GM12878 (cell line): ENCODE results near the gene DNAJC7. TPM values are rescaled to one million over a fixed set of nuclear protein-coding genes. Genes with fewer than 3 reads are reported as not detected.
A peak's percentile ranks its signal among the peaks of the same experiment; 100 is the strongest.

Experiments used
- ATAC-seq: fragments of 200-7000 bp; cut with Tn5 transposase; 3 replicates; pipeline ENCODE4 v1.9.1; 2020; ENCODE audit warnings: mild to moderate bottlenecking, moderate library complexity
- BruUV-seq: library from RNA; stranded (reverse); fragments of 400-500 nt; replicated peaks from 2 replicates; lab custom pipeline; 2021; lab: Mats Ljungman, UMichigan
- CTCF ChIA-PET: fragments of 300-600 bp; sonication (Branson Sonifier 250); formaldehyde crosslinking; extraction: SDS; loops from one replicate; lab custom pipeline; 2021; ENCODE audit warnings: inconsistent platforms; lab: Yijun Ruan, JAX
- POLR2A ChIA-PET: fragments of 350-600 bp; formaldehyde crosslinking; extraction: SDS; loops from one replicate; lab custom pipeline; 2021; ENCODE audit warnings: inconsistent platforms; lab: Charles Lee
- RAD21 ChIA-PET: fragments of 300-600 bp; sonication (Branson Sonifier 250); formaldehyde crosslinking; loops from one replicate; lab custom pipeline; 2023; ENCODE audit warnings: antibody characterized with exemption; ENCODE audit not compliant: unreplicated experiment; lab: Charles Lee
- SMC1A ChIA-PET: fragments of 300-600 bp; sonication (Branson Sonifier 250); formaldehyde crosslinking; loops from one replicate; lab custom pipeline; 2023; ENCODE audit not compliant: unreplicated experiment, uncharacterized antibody; lab: Charles Lee
- DNase-seq: peaks from one replicate; pipeline ENCODE4 v3.0.0-alpha.2; 2011; ENCODE audit warnings: low read depth, low spot score
- FAIRE-seq: peaks from 3 replicates; lab custom pipeline; 2011; peaks lifted over from hg19 to GRCh38; lab: Jason Lieb, UNC
- H2AFZ ChIP-seq: 2 replicates; pipeline ENCODE4 v1.6.0; 2011; ENCODE audit warnings: low read depth, low read length, control low read depth; ENCODE audit not compliant: control insufficient read depth
- H3K27ac ChIP-seq: 2 replicates; pipeline ENCODE4 v1.5.1; 2011; ENCODE audit warnings: control low read depth; ENCODE audit not compliant: control insufficient read depth, insufficient read depth
- H3K27me3 ChIP-seq, 2 experiments: replicated peaks in 1 of 2; 2 replicates each; pipeline versions ENCODE4 v1.6.0 to v1.6.1; 2011; ENCODE audit warnings: low read length in 1 of 2; ENCODE audit not compliant: control insufficient read depth in 2 of 2, insufficient read depth in 2 of 2
- H3K36me3 ChIP-seq, 2 experiments: 2 replicates each; pipeline ENCODE4 v1.5.1; 2011; ENCODE audit warnings: low read length in 1 of 2; ENCODE audit not compliant: control insufficient read depth in 2 of 2, insufficient read depth in 2 of 2
- H3K4me1 ChIP-seq: 2 replicates; pipeline ENCODE4 v1.6.1; 2011; ENCODE audit warnings: mild to moderate bottlenecking, low read length, moderate library complexity, mixed read lengths; ENCODE audit not compliant: control insufficient read depth, insufficient read depth
- H3K4me2 ChIP-seq: 2 replicates; pipeline ENCODE4 v1.6.0; 2011; ENCODE audit warnings: control low read depth; ENCODE audit not compliant: control insufficient read depth, insufficient read depth
- H3K4me3 ChIP-seq: fragments of 200-600 bp; sonication (generic); 2 replicates; pipeline ENCODE4 v1.5.1; 2016
- H3K79me2 ChIP-seq: 2 replicates; pipeline ENCODE4 v1.6.0; 2011; ENCODE audit warnings: low read length; ENCODE audit not compliant: control insufficient read depth, insufficient read depth
- H3K9ac ChIP-seq: 2 replicates; pipeline ENCODE4 v1.8.0; 2011; ENCODE audit warnings: low read length, control low read depth, mixed read lengths; ENCODE audit not compliant: control insufficient read depth, insufficient read depth
- H3K9me3 ChIP-seq: replicated peaks from 3 replicates; pipeline ENCODE4 v1.5.1; 2011; ENCODE audit warnings: mild to moderate bottlenecking, low read length; ENCODE audit not compliant: control insufficient read depth, insufficient read depth
- H4K20me1 ChIP-seq: 2 replicates; pipeline ENCODE4 v1.6.0; 2011; ENCODE audit not compliant: control insufficient read depth, insufficient read depth
- CBX5 ChIP-seq: sonication (generic); IDR thresholded peaks from 2 replicates; pipeline ENCODE4 v1.6.1; 2016; ENCODE audit warnings: low read depth, moderate library complexity, mild to moderate bottlenecking, inconsistent platforms
- CHD2 ChIP-seq: IDR thresholded peaks from 2 replicates; pipeline ENCODE4 v1.6.1; 2011; ENCODE audit warnings: low read depth, low read length, improper control_type of control experiment, borderline replicate concordance
- DPF2 ChIP-seq: fragments of 450-650 bp; IDR thresholded peaks from 2 replicates; pipeline ENCODE4 v1.6.1; 2017; ENCODE audit warnings: mild to moderate bottlenecking
- EGR1 ChIP-seq, 2 experiments: IDR thresholded peaks; 1 replicate in 1 of 2; 2 replicates in 1 of 2; pipeline ENCODE4 v1.6.1; 2011 to 2012; ENCODE audit warnings: low read depth in 2 of 2, low read length in 2 of 2, borderline replicate concordance in 1 of 2, mild to moderate bottlenecking in 1 of 2, moderate library complexity in 1 of 2
- HCFC1 ChIP-seq: fragments of 150-350 bp; IDR thresholded peaks from 2 replicates; pipeline ENCODE4 v1.6.1; 2014; ENCODE audit warnings: low read length
- IKZF1 ChIP-seq: fragments of 450-650 bp; conservative IDR thresholded peaks from 2 replicates; pipeline ENCODE4 v1.6.1; 2017; ENCODE audit warnings: antibody characterized with exemption, mild to moderate bottlenecking
- JUNB ChIP-seq: IDR thresholded peaks from 2 replicates; pipeline ENCODE4 v1.6.1; 2016; ENCODE audit warnings: antibody characterized with exemption, mild to moderate bottlenecking
- KDM1A ChIP-seq: fragments of 200-600 bp; sonication (generic); IDR thresholded peaks from 2 replicates; pipeline ENCODE4 v1.6.1; 2016; ENCODE audit warnings: borderline replicate concordance
- MAX ChIP-seq: IDR thresholded peaks from 2 replicates; pipeline ENCODE4 v1.6.1; 2012; ENCODE audit warnings: low read depth, low read length, improper control_type of control experiment
- POLR2AphosphoS2 ChIP-seq: IDR thresholded peaks from 2 replicates; pipeline ENCODE4 v1.6.1; 2011; ENCODE audit warnings: low read depth, mild to moderate bottlenecking, low read length, improper control_type of control experiment, moderate library complexity
- POU2F2 ChIP-seq: IDR thresholded peaks from 3 replicates; pipeline ENCODE4 v1.6.1; 2011; ENCODE audit warnings: low read depth, mild to moderate bottlenecking, low read length, borderline replicate concordance
- RCOR1 ChIP-seq: conservative IDR thresholded peaks from 2 replicates; pipeline ENCODE4 v1.6.1; 2012; ENCODE audit warnings: low read depth, low read length, improper control_type of control experiment
- SKIL ChIP-seq: fragments of 450-650 bp; IDR thresholded peaks from 2 replicates; pipeline ENCODE4 v1.6.1; 2017; ENCODE audit warnings: mild to moderate bottlenecking, low read depth, inconsistent platforms; ENCODE audit not compliant: poor library complexity, severe bottlenecking
- SPI1 ChIP-seq: IDR thresholded peaks from 2 replicates; pipeline ENCODE4 v1.6.1; 2011; ENCODE audit warnings: low read depth, mild to moderate bottlenecking, low read length, moderate library complexity, borderline replicate concordance; ENCODE audit not compliant: insufficient read depth
- STAT1 ChIP-seq: fragments of 450-650 bp; conservative IDR thresholded peaks from 2 replicates; pipeline ENCODE4 v1.6.1; 2014; ENCODE audit warnings: antibody characterized with exemption, mild to moderate bottlenecking
- ZBTB4 ChIP-seq: fragments of 450-650 bp; formaldehyde crosslinking; IDR thresholded peaks from 2 replicates; pipeline ENCODE4 v1.4.0; 2022; ENCODE audit warnings: mild to moderate bottlenecking, moderate library complexity
- WGBS: methylation state at CpG from one replicate; pipeline ENCODE4 v1.1.6; 2016; ENCODE audit warnings: low lambda C conversion rate; ENCODE audit not compliant: insufficient replicate concordance, insufficient coverage; ENCODE audit errors: missing lambda C conversion rate; 5-methylcytosine and 5-hydroxymethylcytosine counted together
- in situ Hi-C: fragments of 300-500 bp; cut with MboI; formaldehyde crosslinking; loops from 9 replicates; pipeline ENCODE4 v1.14.3; 2018; ENCODE audit warnings: mixed read lengths
- intact Hi-C: fragments of 100-400 bp; cut with micrococcal nuclease; formaldehyde crosslinking; loops from one replicate; pipeline ENCODE4 v1.14.2; 2022; ENCODE audit not compliant: unreplicated experiment
- polyA plus RNA-seq, 11 experiments: library from polyadenylated mRNA; depleted of rRNA in 4 of 11; unstranded in 6 of 11; stranded (reverse) in 5 of 11; fragments of >200 nt; fragmentation: Nextera tagmentation in 4 of 11; fragmentation: Illumina TruSeq in 1 of 11; extraction: Ambion mirVana in 4 of 11; extraction: Trizol in 1 of 11; gene quantifications; 1 replicate in 1 of 11; 2 replicates in 10 of 11; pipeline versions ENCODE4 v1.2.1 to v1.2.3, GENCODE V29; 2011 to 2016; ENCODE audit warnings: inconsistent platforms in 2 of 11, missing spikeins in 2 of 11, low read depth in 1 of 11
- total RNA-seq, 4 experiments: library from RNA; depleted of rRNA in 3 of 4; stranded (reverse); fragments of >200 nt in 3 of 4; fragmentation: Illumina TruSeq in 1 of 4; extraction: Trizol in 1 of 4; gene quantifications; 2 replicates each; pipeline versions ENCODE4 v1.2.1 to v1.2.3, GENCODE V29; 2013 to 2021

DNAJC7 gene
- total and polyA plus RNA-seq, 10 of the 15 experiments (the other 5 are each of a cell fraction or from before 2014, with no cell fraction given): 60.1 to 173 (median 94.9) TPM

GRCh38 chr17:41930009-41930832, 87.0 kb downstream of the DNAJC7 start, which contains the start of gene ODAD4:
TSS of gene ODAD4 (plus strand) at chr17:41930617. CDS start at chr17:41930724, 107 bp downstream.
- peak within 1 kb of the TSS; percentile 98 for H3K4me2 ChIP-seq
- no peaks in the 10 kb centered on the region for H3K36me3 ChIP-seq
- no peaks in the 10 kb centered on the region for H3K27me3 ChIP-seq
- H3K9me3 ChIP-seq: no peaks in the 10 kb centered on the region
- in situ Hi-C loops: no loop called here
- peaks cover 8% of the 10 kb centered on the region for H3K79me2 ChIP-seq
- no peaks in the 10 kb centered on the region for H4K20me1 ChIP-seq
- peak within 1 kb of the TSS; percentile 82 for H3K9ac ChIP-seq
- ChIA-PET SMC1A (interaction anchor here (0.6 to 3.2 kb wide), 6 partner anchors 9 to 1504 kb away, joined by 3 to 19 read pairs (median 4); partner anchors contain the start of gene ACLY), RAD21 (interaction anchor here (0.7 to 3.4 kb wide), 13 partner anchors 9 to 292 kb away, joined by 3 to 23 read pairs (median 3); partner anchors contain the start of genes ACLY, CNP, DHX58 and JUP), POLR2A (interaction anchor here (0.6 to 4.8 kb wide), 19 partner anchors 9 to 442 kb away, joined by 3 to 52 read pairs (median 3); partner anchors contain the start of genes ACLY, CNP, DNAJC7 and NKIRAS2), CTCF (interaction anchor here (0.6 to 3.5 kb wide), 10 partner anchors 9 to 188 kb away, joined by 3 to 17 read pairs (median 4); partner anchors contain the start of genes ACLY, CNP, DHX58 and P3H4)
- peak; percentile 100 for ATAC-seq
- BruUV-seq: TSS peak; percentile 99
- peak within 1 kb of the TSS; percentile 99 for H2AFZ ChIP-seq
- peaks cover 7% of the 10 kb centered on the region for H3K4me1 ChIP-seq
- 1% methylated on average over 43 of the region's 43 CpGs for WGBS
- peak; percentile 90 for FAIRE-seq
- DNase-seq: peak; percentile 76
- intact Hi-C loops: no loop called here
- peak within 1 kb of the TSS; percentile 81 for H3K4me3 ChIP-seq
- H3K27ac ChIP-seq: peak within 1 kb of the TSS; percentile 62
- TF ChIP-seq CHD2: no peak
- peak; percentile 55 for TF ChIP-seq SPI1
- TF ChIP-seq RCOR1: 0 out of 2 replicates have a peak, but pooled peaks have one; percentile 35
- no peak for TF ChIP-seq ZBTB4 (CRISPR knock-in tag)
- TF ChIP-seq IKZF1: peak; percentile 78
- peak; percentile 92; the same call in 1 of the 2 replicates for TF ChIP-seq POLR2AphosphoS2
- TF ChIP-seq HCFC1: peak; percentile 35
- TF ChIP-seq CBX5: no peak
- peak in 1 of 2 experiments; percentile 90; a peak in 2 of 3 replicates for TF ChIP-seq EGR1 (IDR thresholded peaks at IDR 0.05; ENCODE audit: borderline replicate concordance in 1 of 2, low read depth in 2 of 2, low read length in 2 of 2)
- TF ChIP-seq POU2F2: peak; percentile 29; the same call in 2 of the 3 replicates
- 0 out of 2 replicates have a peak, but pooled peaks have one; percentile 41 for TF ChIP-seq KDM1A
- TF ChIP-seq STAT1: 0 out of 2 replicates have a peak, but pooled peaks have one; percentile 4
- TF ChIP-seq MAX: peak; percentile 52
- TF ChIP-seq DPF2: no peak; the same call in 1 of the 2 replicates
- peak; percentile 47 for TF ChIP-seq SKIL
- no peak for TF ChIP-seq JUNB
